GM21528 (cell line): ENCODE measurements around the gene IRGC.

Experiments
- ATAC-seq: cut with Tn5 transposase; IDR thresholded peaks from one replicate; pipeline ENCODE4 v1.9.1; 2021; ENCODE audit warnings: mild to moderate bottlenecking, moderate library complexity; ENCODE audit not compliant: unreplicated experiment, low FRiP score

The IRGC gene

GRCh38 chr19:43690890-43691289, 25.0 kb upstream of the IRGC start:
- no peak for ATAC-seq

- ATAC-seq = no peak
These were observed 24.1 kb upstream of the IRGC start for GRCh38 chr19:43691755-43692154.

GRCh38 chr19:43692385-43692784, 23.5 kb upstream of the IRGC start:
- no peak for ATAC-seq

DNA sequence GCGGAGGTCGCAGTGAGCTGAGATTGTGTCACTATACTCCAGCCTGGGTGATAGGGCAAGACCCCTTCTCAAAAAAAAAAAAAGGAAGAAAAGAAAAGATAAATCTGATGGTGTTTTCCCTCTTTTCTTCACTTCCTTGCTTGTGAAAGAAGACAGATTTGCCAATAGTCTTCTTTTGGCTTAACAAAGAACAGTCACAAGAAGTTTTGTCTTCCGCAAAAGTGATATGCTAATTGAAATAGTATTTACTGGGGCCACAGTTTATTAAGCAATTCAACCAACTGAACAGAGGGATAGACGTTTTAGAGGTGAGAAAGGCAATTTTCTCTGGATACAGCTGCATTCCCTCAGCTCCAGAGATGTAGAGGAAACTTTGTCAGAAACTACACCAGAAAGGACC, 23.0 kb upstream of the IRGC start:
- no peak for ATAC-seq

- no peak for ATAC-seq
These were observed 21.3 kb upstream of the IRGC start for GRCh38 chr19:43694553-43694952.

GRCh38 chr19:43695985-43696704, 19.7 kb upstream of the IRGC start:
- ATAC-seq = no peak

GRCh38 chr19:43697295-43697694, 18.6 kb upstream of the IRGC start:
- ATAC-seq = no peak

GRCh38 chr19:43699506-43700394, 16.1 kb upstream of the IRGC start:
- ATAC-seq = no peak

DNA sequence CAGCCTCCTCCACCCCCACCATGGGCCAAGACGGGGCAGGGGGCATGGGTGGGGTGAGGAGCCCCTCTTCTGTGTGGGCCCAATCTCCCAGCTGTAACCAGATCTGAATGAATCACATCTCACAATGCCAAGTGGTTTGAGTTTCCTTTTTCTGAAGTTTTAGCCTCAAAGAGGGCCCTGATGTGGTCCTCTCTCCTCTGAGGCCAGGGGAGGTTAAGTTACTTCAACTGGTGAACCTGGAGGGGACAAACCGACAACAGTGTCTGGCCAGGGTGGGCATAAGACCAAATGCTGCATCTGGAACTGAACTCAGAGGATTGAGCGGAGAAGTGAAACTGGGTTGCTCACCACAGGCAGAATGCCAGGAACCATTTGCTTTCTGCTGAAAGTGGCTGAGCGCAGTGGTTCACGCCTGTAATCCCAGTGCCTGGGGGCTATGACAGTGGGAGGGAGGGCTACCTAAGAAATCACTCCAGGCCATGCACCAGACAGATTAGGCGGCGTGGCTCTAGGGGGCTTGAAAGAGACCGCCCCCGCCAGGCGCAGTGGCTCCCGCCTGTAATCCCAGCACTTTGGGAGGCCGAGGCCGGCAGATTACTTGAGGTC, 15.4 kb upstream of the IRGC start:
- no peak for ATAC-seq

GRCh38 chr19:43704002-43704705, 11.7 kb upstream of the IRGC start:
- ATAC-seq = no peak

DNA sequence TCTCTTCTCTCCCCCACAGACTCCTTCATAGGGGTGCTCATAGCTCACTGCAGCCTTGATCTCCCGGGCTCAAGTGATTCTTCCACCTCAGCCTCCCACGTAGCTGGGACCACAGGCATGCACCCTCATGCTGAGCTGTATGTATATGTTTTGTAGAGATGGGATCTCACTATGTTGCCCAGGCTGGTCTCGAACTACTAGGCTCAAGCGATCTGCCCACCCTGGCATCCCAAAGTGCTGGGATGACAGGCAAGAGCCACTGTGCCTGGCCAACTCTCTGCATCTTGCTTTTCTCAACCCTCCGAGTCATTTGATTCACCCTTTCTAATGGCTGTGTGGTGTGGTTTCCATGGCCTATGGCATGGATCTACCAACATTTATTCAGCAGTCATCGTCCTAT, 10.1 kb upstream of the IRGC start:
- no peak for ATAC-seq

- no peak for ATAC-seq
These were observed 8.6 kb upstream of the IRGC start for GRCh38 chr19:43707158-43707712.

DNA sequence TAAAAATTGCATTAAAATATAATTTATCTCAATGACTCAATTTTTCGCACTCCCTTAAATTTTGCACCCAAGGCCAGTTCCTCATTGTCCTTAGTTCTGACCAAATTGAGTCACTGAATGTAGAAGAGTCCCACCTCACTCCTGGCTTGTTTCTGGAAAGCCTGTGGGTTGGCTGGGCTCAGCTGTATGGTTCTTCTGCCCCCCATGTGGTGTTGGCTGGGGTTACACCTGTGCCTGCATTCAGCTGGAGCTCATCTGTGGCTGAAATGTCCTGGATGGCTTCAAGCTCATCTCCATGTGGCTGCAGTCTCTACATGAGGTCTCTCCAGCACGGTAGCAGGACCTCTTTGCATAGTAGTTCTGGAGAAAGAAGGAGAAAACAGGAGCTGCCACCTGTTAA, 7.2 kb upstream of the IRGC start:
- ATAC-seq = no peak

DNA sequence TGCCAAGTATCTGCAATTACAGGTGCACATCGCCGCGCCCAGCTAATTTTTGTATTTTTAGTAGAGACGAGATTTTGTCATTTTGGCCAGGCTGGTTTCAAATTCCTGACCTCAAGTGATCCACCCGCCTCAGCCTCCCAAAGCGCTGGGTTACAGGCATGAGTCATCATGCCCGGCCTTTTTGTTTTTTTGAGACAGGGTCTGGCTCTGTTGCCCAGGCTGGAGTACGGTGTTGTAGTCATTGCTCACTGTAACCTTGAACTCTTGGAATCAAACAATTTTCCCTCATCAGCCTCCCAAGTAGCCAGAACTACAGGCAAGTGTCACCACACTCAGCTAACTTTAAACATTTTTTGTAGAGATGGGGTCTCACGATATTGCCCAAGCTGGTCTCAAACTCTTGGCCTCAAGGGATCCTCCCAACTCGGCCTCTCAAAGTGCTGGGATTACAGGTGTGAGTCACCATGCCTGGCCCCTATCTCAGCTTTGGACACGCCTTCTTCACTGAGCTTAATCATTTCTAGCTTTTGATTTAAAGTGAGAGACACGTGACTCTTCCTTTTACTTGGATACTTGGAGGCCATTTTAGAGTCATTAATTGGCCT, 4.0 kb upstream of the IRGC start:
- no peak for ATAC-seq

- no peak for ATAC-seq
These were observed 2.7 kb upstream of the IRGC start for GRCh38 chr19:43713208-43713607.

DNA sequence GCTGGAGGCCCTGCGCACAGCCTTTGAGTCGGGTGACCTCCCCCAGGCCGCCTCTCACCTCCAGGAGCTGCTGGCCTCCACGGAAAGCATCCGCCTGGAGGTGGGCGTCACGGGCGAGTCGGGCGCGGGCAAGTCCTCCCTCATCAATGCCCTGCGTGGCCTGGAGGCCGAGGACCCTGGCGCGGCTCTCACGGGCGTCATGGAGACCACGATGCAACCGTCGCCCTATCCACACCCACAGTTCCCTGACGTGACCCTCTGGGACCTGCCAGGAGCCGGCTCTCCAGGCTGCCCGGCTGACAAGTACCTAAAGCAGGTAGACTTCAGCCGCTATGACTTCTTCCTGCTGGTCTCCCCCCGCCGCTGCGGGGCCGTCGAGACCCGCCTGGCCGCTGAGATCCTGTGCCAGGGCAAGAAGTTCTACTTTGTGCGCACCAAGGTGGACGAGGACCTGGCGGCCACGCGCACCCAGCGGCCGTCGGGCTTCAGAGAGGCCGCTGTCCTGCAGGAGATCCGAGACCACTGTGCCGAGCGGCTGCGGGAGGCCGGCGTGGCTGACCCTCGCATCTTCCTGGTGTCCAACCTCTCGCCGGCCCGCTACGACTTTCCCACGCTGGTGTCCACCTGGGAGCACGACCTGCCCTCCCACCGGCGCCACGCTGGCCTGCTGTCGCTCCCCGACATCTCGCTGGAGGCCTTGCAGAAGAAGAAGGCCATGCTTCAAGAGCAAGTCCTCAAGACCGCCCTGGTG, 2.9 kb downstream of the IRGC start:
- no peak for ATAC-seq

DNA sequence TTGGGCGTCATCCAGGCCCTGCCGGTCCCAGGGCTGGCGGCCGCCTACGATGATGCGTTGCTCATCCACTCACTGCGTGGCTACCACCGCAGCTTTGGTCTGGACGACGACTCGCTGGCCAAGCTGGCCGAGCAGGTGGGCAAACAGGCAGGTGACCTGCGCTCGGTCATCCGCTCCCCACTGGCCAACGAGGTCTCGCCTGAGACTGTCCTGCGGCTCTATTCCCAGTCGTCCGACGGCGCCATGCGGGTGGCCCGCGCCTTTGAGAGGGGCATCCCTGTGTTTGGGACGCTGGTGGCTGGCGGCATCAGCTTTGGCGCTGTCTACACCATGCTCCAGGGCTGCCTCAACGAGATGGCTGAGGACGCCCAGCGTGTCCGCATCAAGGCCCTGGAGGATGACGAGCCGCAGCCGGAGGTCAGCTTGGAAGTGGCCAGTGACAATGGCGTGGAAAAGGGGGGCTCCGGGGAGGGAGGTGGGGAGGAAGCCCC, 3.5 kb downstream of the IRGC start:
- ATAC-seq = no peak

- ATAC-seq = no peak
These were observed 4.0 kb downstream of the IRGC start for GRCh38 chr19:43719918-43720317.

DNA sequence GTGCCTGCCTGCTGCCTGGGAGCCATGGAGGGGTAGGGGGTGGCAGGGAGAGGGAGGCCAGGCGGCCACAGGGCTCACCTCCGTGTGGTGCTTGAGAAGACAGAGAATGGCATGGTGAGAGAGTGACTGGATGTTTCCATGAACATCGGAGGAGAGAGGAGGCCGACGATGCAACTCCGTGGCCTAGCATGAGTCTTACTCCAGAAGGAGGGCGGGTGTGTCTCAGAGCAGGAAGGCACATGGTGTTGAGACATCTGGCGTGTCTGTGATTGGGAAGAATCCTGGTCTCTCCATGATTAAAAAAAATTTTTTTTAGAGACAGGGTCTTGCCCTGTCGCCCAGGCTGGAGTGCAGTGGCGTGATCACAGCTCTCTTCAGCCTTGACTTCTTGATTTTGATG, 5.1 kb downstream of the IRGC start:
- no peak for ATAC-seq
